ENCODE data around the gene LENG9.
A peak's percentile ranks its signal among the peaks of the same experiment; 100 is the strongest.

The LENG9 gene

DNA sequence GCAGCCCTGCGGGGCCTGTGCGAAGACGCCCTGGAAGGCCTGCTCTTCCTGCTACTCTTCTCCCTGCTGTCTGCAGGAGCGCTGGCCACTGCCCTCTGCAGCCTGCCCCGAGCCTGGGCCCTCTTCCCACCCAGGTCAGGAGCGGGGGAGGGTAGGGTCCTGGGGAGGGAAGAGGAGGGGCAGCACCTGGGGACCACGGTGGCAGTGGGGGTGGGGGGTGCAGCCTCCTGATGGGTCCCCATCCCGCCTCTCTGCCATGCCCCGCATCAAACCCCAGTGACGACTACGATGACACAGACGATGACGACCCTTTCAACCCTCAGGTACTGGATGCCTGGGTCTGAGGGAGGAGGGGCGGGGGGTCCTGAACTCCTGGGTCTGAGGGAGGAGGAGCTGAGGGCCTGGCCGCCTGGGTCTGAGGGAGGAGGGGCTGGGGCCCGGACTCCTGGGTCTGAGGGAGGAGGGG, 28.0 kb downstream of the LENG9 start:
- DNase-seq: no peak

DNA sequence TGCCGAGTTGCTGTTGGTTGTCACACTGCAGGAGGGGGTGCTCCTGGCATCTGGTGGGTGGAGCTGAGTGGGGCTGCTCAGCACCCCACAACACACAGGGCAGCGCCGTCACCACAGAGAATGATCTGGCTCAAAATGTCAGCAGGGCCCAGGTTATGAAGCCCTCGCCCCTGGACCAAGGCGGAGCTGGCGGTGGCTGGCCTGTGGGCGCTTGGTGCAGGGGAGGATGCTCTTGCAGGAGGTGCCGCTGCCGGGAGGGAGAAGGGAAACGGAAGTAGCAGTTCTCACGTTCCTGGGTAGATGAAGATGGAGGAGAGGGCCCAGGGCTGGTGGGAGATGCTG, 28.7 kb downstream of the LENG9 start:
- DNase-seq: no peak

DNA sequence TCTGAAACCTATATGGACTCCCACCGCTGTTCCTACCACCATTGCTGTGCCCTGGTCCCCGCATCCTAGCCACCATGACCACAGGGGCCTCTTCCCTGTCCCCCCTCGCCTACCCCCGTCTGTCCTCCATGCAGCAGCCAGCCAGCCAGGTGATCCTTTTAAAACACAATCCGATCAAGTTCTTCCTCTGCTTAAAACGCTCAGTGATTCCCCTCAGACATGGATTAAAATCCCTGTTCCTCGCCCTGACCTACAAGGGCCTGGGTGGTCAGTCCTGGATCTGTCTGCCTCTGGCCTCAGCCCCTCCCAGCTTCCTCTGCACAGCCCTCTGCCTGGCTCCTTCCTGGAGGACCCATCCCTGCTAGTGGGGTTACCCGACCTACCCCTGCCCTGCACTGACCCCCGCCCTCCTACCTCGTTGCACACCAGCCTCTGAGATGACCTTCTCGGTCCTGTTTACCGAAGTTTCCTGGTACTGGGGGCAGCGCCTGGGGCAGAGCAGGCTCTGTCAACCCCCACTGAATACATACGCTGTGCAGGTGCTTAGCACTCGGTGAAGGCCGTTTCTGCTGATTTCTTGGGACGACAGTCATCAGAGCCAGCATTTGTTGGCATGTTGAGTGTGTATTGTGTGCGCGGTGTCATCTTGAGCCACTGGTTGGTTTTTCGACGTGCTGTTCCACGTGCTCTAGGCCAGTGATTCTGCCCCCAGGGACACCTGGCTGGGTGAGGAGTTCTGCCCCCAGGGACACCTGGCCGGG, 29.3 kb downstream of the LENG9 start:
- DNase-seq: no peak

DNA sequence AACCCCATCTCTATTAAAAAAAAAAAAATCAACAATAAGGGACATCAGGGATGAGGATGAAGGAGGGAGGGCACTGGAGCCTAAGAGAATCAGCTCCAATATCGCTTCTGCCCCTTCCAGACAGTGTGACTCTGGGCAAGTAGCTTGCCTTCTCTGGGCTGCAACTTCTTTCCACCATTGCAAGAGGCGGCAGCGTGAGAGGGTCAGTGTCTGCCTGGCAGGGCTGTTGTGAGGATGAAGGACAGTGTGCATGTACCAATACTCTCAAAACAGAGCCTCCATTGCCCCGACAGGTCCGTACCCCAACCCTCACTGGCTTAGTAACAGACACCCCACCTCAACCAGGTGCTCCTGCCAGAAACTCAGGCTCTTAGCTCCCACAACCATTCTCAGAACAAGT, 29.9 kb downstream of the LENG9 start:
- DNase-seq: no peak

GRCh38 chr19:54432144-54432738, 31.3 kb downstream of the LENG9 start:
- peak; percentile 40 for DNase-seq

DNA sequence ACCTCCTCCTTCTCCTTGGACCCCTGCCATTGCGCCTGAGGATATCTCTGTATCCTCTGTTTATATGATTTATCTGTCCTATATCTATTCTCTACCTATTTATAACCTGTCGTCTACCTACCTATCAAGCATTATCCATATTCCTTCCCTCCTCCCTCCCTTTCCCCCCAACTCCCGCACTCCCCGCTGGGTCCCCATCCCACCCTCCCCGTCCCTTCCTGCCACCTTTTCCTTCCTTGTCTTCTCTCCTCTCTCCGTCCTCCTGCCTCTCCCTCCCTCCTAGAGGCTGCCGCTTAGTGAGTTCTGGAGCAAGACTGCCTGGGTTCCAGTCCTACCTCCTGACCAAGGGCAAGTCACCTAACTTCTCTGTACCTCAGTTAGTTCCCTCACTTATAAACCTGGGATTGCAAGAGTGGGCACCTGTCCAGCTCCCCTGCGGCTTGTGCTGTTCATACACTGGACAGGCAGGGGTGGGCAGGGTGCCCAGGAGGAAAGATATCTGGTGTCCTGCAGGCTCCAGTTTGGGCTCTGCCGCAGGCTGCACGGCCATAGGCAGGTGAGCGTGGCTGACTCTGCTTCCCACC, 32.2 kb downstream of the LENG9 start:
- DNase-seq: peak; percentile 34

DNA sequence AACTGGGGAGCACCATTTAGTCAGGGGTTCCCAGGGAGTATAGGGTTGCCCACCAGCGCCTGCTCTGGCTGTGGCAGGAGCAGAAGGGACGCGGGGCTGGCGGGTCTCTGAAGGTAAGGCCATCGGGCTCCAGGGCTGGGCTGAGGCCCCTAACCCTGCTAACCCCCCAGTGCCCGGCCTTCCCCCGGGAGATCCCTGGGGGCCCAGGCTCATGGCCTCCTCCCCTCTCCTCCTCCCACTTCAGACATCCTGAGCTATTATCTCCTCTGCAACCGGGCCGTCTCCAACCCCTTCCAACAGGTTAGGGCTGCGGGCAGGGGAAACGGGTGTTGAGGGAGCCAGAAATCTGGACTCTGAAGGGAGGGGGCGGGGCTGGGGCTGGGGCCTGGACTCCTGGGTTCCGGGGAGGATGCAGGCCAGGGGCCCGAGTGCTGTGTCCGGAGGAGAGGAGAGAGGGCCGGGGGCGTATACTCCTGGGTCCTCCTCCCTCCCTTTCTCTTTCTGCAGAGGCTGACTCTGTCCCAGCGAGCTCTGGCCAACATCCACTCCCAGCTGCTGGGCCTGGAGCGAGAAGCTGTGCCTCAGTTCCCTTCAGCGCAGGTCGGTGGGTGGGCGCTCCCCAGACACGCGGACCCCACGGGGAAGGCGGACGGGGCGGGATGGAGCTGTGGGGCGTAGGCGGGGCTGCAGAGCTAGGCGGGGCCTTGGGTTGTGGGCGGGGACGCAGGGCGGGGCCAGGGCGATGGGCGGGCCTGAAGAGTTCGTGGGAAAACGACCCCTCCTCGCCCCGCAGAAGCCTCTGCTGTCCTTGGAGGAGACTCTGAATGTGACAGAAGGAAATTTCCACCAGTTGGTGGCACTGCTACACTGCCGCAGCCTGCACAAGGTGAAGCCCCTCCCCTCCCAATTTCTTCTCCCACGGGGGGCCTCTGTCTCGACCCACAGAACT, 33.0 kb downstream of the LENG9 start:
- DNase-seq: peak; percentile 26

GRCh38 chr19:54429545-54430227, 33.9 kb downstream of the LENG9 start:
- no peak for DNase-seq

DNA sequence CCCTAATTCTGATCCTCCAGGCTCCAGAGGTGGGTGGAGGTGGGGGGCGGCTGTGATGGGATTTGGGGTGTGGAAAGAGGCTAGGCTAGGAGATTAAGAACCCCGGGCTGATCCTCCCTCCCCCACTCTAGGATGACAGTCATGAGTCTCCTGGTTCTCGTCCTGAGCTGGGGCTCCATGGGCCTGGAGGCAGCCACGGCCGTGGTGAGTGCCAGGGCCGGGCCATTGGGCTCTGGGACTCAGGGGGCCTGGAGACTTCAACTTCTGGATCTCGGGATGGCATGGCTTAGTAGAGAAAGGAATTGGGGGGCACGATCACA, 34.4 kb downstream of the LENG9 start:
- no peak for DNase-seq

- DNase-seq: no peak
These were observed 35.0 kb downstream of the LENG9 start for GRCh38 chr19:54428323-54429175.

- no peak for DNase-seq
These were observed 36.0 kb downstream of the LENG9 start for GRCh38 chr19:54427586-54427985.

GRCh38 chr19:54426291-54426931, 37.2 kb downstream of the LENG9 start:
- no peak for DNase-seq

DNA sequence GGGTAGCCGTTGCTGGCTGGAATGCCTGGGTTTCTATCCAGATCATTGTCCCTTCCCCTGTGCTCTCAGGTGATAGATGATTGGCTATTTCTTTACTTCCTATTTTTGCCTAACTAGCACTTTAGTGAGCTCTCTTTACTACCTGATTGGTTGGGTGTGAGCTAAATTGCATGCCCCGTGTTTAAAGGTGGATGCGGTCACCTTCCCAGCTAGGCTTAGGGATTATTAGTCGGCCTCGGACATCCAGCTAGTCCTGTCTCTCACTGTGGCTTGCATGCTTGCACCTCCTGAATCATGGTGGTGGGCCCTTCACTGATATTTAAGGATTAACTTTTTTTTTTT, 38.2 kb downstream of the LENG9 start:
- no peak for DNase-seq

DNA sequence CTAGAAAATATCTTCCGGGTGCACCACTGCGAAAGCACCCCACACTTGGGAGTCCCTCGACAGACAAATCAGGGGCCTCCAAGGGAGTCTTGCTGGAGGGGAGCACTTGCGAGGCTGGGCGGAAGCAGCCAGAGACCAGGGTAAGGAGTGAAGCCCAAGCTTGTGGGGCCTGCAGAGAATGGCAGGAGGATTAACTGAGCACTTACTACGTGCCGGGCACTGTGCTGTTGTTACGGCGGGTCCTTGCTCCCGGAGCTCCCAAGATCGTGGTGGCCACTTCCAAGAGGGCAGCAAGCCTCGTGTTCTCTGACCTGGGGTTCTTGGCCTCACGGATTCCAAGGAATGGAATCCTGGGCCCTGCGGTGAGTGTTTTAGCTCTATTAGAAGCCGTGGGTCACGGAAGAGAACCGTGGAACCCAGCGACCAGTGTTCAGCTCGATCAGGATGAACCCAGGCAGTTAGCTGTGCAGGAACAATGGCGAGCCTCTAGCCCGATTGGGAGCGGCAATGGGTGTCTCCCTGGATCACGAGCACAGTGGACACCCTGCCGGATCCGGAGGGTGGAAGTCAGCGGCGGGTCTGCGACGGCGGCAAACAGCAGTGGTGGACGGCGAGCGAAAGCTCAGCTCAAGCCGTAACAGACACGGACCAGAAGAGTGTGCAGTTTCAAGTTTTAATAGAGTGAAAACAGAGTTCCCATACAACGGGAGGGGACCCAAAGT, 38.8 kb downstream of the LENG9 start:
- DNase-seq: no peak

DNA sequence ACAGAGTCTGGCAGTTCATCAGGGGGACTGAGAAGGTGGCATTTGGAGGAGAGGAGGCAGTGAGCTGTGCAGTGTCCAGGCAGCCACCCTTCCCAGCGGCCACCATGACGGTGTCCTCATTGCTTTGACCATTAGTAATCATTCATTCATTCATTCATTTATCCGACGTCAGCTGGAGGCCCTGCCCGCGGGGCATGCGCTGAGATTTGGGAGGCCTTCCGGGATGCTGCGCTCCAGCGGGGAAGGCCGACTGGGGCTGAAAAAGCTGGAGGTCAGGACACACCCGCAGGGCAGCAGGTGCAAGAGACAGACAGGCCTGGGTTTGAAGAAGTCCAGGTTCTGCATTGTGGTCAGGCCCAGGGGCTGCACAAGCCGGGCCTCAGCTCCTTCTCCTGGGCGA, 39.4 kb downstream of the LENG9 start:
- no peak for DNase-seq

DNA sequence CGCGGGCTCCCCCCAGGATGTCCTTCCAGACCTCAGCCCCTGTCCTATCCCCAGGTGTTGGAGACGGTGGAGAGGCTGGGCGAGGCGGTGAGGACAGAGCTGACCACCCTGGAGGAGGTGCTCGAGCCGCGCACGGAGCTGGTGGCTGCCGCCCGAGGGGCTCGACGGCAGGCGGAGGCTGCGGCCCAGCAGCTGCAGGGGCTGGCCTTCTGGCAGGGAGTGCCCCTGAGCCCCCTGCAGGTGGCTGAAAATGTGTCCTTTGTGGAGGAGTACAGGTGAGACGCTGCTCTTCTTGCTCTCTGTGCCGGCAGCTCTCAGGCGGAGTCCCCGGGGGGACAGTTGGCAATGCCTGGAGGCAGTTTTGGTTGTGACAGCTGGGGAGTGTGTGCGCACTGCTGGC, 41.4 kb downstream of the LENG9 start:
- DNase-seq: no peak

DNA sequence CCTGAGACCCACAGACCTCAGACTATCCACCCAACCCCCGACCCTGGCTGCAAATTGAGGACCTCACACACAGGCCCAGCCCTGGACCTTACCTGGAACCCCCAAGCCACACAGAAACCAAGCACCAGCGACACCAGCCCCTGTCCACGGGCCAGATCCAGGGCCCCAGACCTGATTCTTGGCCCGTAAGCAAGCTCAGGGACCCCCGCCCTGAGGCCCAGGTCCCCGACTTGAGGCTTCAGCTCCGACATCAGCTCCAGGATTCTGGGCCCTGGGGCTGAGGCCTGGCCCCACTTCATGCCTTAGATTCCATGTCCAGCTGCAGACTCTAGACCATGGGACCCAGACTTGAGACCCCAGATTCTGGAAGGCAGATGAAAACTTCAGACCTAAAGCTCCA, 42.1 kb downstream of the LENG9 start:
- DNase-seq: no peak

GRCh38 chr19:54421169-54421516, 42.4 kb downstream of the LENG9 start:
- no peak for DNase-seq

DNA sequence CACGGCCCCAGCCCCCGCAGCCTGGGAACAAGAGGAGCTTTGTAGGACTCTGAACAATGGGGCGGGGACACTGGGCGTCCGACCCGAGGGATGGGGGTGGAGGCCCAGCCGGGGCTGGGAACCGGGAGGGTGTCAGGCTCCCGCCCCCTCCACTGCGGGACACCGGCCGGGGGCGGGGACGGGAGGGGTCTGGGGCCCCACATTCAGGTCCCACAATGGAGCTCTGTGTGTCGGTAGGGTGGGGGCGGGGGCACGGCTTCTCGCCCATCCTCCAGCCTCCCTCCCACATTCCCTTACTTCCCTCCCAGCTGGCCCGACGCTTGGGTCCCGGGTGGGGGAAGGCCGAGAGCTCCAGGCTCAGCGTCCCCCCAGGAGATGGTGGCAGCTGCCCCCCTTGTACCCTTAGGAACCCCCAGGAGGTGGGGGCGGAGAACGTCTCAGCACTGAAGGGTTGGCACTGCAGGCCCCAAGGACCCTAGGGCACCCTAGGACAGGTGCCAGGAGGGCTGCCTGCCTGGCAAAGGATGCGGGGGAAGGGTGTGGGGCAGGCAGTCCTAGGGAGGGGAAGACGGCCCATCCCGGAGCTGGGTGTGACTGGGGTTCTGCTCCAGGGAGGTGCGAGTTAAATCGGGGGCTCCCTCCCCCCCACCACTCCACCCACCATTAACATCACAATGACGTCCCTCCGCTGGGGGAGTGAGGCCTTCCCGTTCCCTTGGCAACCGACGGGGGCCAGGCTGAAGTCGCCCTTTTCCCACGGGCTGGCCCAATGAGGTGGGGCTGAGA, 43.0 kb downstream of the LENG9 start:
- DNase-seq: no peak

- no peak for DNase-seq
These were observed 43.6 kb downstream of the LENG9 start for GRCh38 chr19:54420068-54420382.

Measured in DMS53 (cell line).